SJCRH30 (cell line): ENCODE measurements around the gene XCL2. TPM values are rescaled to one million over a fixed set of nuclear protein-coding genes. Genes with fewer than 3 reads are reported as not detected.

Experiments used
- DNase-seq, 2 experiments: peaks; one replicate each; pipeline ENCODE4 v3.0.0-alpha.2; 2015 to 2020
- H3K27ac ChIP-seq: fragments of 250-450 bp; sonication (Bioruptor Pico); 2 replicates; pipeline ENCODE4 v1.5.1; 2020; ENCODE audit warnings: mild to moderate bottlenecking, moderate library complexity
- H3K27me3 ChIP-seq: fragments of 250-450 bp; sonication (Bioruptor Pico); 2 replicates; pipeline ENCODE4 v1.5.1; 2020; ENCODE audit warnings: mild to moderate bottlenecking, moderate library complexity
- H3K36me3 ChIP-seq: fragments of 250-450 bp; sonication (Bioruptor Pico); 2 replicates; pipeline ENCODE4 v1.5.1; 2020; ENCODE audit warnings: mild to moderate bottlenecking, moderate library complexity
- H3K4me1 ChIP-seq: fragments of 250-450 bp; sonication (Bioruptor Pico); 2 replicates; pipeline ENCODE4 v1.5.1; 2020; ENCODE audit warnings: mild to moderate bottlenecking, moderate library complexity
- H3K4me3 ChIP-seq: fragments of 250-450 bp; sonication (Bioruptor Pico); 2 replicates; pipeline ENCODE4 v1.5.1; 2020; ENCODE audit warnings: mild to moderate bottlenecking, moderate library complexity
- H3K9me3 ChIP-seq: fragments of 250-450 bp; sonication (Bioruptor Pico); replicated peaks from 2 replicates; pipeline ENCODE4 v1.5.1; 2020; ENCODE audit warnings: mild to moderate bottlenecking, moderate library complexity
- total RNA-seq: library from RNA; depleted of rRNA; stranded (reverse); fragments of >200 nt; shearing (Covaris generic); gene quantifications from 2 replicates; pipeline ENCODE4 v1.2.3, GENCODE V29; 2014; rRNA removed

The XCL2 gene
- total RNA-seq, 1 experiment from 2014 or later, result not detected

GRCh38 chr1:168491527-168492164 lies 52.2 kb downstream of the XCL2 start:
- Histone ChIP-seq H3K36me3 (no peaks in the 10 kb centered on the region), H3K27me3 (no peaks in the 10 kb centered on the region), H3K9me3 (0 out of 2 replicates have a peak, but pooled peaks cover 3% of the 10 kb centered on the region), H3K4me3 (no peak overlapping the region), H3K4me1 (peaks cover 10% of the 10 kb centered on the region), H3K27ac (no peak overlapping the region)
- DNase-seq, result no peak

Other genes with a start within 250 kb of the XCL2 start
- 0.06 and 0.33 TPM in 2 replicates for gene XCL1, start 32.6 kb upstream of the XCL2 start, total RNA-seq
- gene DPT, start 185.2 kb upstream of the XCL2 start, total RNA-seq, result not detected in 2 replicates